ENCODE results near the gene RMDN2.

DNA sequence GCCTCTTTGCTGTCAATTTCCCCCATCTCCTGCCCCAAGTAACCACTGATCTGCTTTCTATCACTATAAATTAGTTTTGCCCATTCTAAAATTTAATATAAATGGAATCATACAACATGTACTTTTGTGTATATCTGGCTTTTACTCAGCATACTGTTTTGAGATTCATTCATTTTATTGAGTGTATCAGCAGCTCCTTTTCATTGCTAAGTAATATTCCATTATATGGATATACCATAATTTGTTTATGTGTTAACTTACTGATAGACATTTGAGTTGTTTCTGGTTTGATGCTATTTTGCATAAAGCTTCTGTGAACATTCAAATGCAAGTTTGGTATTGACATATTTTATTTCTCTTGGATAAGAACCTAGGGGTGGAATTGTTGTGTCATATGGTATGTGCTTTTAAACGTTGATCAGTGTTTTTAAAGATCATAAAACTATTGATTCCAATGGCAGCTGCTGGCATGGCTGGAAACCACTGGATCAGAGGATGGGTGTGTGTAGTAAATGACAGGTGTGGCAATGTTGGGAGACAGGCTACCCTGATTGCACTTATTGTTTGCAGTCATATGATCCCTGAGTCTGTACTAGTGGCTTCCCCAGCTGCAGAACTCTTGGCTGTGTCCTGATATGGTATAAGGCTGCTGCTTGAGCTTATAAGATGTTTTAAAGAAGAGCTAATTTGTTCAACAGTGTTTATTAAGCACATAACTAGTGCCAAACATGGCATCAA lies 75.6 kb downstream of the RMDN2 start:
- TF ChIP-seq, protein P1, sequence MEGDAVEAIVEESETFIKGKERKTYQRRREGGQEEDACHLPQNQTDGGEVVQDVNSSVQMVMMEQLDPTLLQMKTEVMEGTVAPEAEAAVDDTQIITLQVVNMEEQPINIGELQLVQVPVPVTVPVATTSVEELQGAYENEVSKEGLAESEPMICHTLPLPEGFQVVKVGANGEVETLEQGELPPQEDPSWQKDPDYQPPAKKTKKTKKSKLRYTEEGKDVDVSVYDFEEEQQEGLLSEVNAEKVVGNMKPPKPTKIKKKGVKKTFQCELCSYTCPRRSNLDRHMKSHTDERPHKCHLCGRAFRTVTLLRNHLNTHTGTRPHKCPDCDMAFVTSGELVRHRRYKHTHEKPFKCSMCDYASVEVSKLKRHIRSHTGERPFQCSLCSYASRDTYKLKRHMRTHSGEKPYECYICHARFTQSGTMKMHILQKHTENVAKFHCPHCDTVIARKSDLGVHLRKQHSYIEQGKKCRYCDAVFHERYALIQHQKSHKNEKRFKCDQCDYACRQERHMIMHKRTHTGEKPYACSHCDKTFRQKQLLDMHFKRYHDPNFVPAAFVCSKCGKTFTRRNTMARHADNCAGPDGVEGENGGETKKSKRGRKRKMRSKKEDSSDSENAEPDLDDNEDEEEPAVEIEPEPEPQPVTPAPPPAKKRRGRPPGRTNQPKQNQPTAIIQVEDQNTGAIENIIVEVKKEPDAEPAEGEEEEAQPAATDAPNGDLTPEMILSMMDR (IDR thresholded peaks at IDR 0.05): no peak
- TF ChIP-seq POLR2A (IDR thresholded peaks at IDR 0.05): no peak
